H1 (cell line): ENCODE results near the gene UFD1. TPM values are rescaled to one million over a fixed set of nuclear protein-coding genes. Genes with fewer than 3 reads are reported as not detected.

ENCODE experiments used
- KDM5A ChIP-seq: fragments of 200-600 bp; IDR thresholded peaks from 2 replicates; pipeline ENCODE4 v1.7.1; 2012; ENCODE audit warnings: mild to moderate bottlenecking, low read length, inconsistent platforms, mixed read lengths
- NRF1 ChIP-seq: IDR thresholded peaks from 2 replicates; pipeline ENCODE4 v1.6.1; 2011; ENCODE audit warnings: mild to moderate bottlenecking, low read depth, low read length, improper control_type of control experiment
- SUZ12 ChIP-seq: fragments of 200-600 bp; sonication (generic); IDR thresholded peaks from 2 replicates; pipeline ENCODE4 v1.6.1; 2012; ENCODE audit warnings: mild to moderate bottlenecking, inconsistent platforms, low read length, moderate library complexity, mixed read lengths
- TAF1 ChIP-seq: IDR thresholded peaks from 2 replicates; pipeline ENCODE4 v1.6.1; 2011; ENCODE audit warnings: mild to moderate bottlenecking, low read depth, low read length
- polyA plus RNA-seq, 7 experiments: library from polyadenylated mRNA; depleted of rRNA in 3 of 7; stranded (reverse) in 5 of 7; unstranded in 2 of 7; fragments of >200 nt in 5 of 7; fragments of 200-250 nt in 2 of 7; gene quantifications; 1 replicate in 5 of 7; 2 replicates in 1 of 7; 4 replicates in 1 of 7; pipeline versions ENCODE4 v1.2.1 to v1.2.3, GENCODE V29; 2011 to 2013; ENCODE audit warnings: missing spikeins in 2 of 7, mixed read lengths in 2 of 7
- total RNA-seq: library from RNA; stranded (reverse); fragmentation: NEBNext Ultra II Directional; extraction: Animal tissue kit (Norgen Biotek cat#: 25700); gene quantifications from 2 replicates; pipeline ENCODE4 v1.2.1, GENCODE V29; 2021

The UFD1 gene
- total and polyA plus RNA-seq, 2 of the 8 experiments (the other 6 are each of a cell fraction or from before 2014, with no cell fraction given): 74.6 to 116 TPM

DNA sequence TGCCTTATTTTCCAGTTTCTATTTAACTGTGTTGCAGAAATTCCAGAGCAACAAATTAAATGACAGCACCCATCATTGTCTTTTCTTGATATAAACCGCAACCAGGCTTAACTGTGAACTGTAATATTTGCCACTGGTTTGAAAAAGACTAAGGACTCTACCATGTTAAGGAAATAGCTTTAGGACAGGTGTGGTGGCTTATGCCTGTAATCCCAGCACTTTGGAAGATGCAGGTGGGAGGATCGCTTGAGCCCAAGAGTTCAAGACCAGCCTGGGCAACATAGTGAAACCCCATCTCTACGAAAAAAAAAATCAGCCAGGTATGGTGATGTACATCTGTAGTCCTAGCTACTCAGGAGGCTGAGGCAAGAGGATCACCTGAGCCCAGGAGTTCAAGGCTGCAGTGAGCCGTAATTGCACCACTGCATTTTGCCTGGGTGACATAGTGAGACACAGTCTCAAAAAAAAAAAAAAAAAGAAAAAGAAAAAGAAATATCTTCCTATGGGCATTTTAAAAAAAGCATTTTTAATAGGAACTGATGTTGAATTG, 76.3 kb downstream of the UFD1 start (continued):
- no peak for TF ChIP-seq SUZ12
- no peak for TF ChIP-seq TAF1
- no peak for TF ChIP-seq NRF1
- TF ChIP-seq KDM5A: no peak
